Right lobe of liver (tissue), 4 donors: Measurements from ENCODE around the gene UAP1L1.

ENCODE experiments used
- CTCF ChIP-seq, 4 donors: fragments of 200-600 bp in 3 of 4; fragments of 450-650 bp in 1 of 4; IDR thresholded peaks; one replicate each; pipeline versions ENCODE4 v1.5.1 to v1.8.0; 2016 to 2022; ENCODE audit warnings: antibody characterized with exemption in 4 of 4, mild to moderate bottlenecking in 2 of 4
- POLR2A ChIP-seq: fragments of 450-650 bp; IDR thresholded peaks from one replicate; pipeline ENCODE4 v1.6.1; 2017; ENCODE audit warnings: antibody characterized with exemption, mild to moderate bottlenecking
- donor health status: DM: no; HTN: no; CAD: no.
- donor health status: DM: no; HTN: no; CAD: no.
- donor health status: DM: no; HTN: yes; CAD: no.

- TF ChIP-seq POLR2A (no peak), CTCF (IDR thresholded peaks at IDR 0.05) (no peak)
These were observed 21.9 kb downstream of the UAP1L1 start for GRCh38 chr9:137099231-137099630.
